GM21390 (cell line): ENCODE data around the gene MDGA2.

Experiments used
- ATAC-seq: cut with Tn5 transposase; IDR thresholded peaks from one replicate; pipeline ENCODE4 v1.9.1; 2021; ENCODE audit not compliant: unreplicated experiment

Gene MDGA2

GRCh38 chr14:47490766-47491165, 184.6 kb downstream of the MDGA2 start:
- ATAC-seq: no peak

DNA sequence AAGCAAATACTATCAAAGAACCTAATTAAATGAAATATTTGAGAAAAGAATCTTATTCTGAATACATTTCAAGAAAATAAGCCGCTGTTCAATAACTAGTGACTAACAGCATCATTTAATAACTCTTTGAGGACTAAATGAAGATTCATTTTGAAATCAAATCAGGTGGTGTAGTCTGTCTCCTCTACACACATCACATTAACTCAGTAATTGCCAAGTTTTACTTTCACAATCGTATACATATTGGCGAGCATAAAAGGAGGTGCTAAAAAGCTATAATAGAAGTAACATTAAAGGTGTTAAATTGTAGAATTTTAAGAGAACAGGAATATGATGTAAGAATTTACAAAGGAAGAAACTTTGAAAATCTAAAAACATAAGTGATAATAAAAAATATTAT, 185.1 kb downstream of the MDGA2 start:
- ATAC-seq: no peak

GRCh38 chr14:47485421-47485820, 190.0 kb downstream of the MDGA2 start:
- ATAC-seq: no peak

GRCh38 chr14:47483449-47483848, 192.0 kb downstream of the MDGA2 start:
- no peak for ATAC-seq

DNA sequence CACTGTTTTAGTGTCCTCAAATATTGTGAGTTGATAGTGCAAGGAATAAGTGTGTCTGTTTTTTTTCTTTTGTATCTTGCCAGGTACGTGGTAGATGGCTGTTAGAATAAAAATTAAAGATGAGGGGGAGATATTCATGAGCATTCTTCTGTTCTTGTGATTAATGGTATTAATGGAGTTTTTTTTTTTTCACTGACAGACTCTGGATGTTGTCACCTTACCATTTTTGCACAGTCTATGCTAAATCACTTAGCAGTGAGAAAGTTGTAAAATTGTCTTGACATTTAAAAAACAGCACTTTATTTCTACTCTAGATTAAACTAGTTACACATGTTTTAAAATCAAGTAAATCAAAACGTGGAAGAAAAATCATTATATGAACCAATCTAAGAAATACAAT, 204.3 kb downstream of the MDGA2 start:
- no peak for ATAC-seq

GRCh38 chr14:47466916-47467315, 208.5 kb downstream of the MDGA2 start:
- ATAC-seq: no peak

DNA sequence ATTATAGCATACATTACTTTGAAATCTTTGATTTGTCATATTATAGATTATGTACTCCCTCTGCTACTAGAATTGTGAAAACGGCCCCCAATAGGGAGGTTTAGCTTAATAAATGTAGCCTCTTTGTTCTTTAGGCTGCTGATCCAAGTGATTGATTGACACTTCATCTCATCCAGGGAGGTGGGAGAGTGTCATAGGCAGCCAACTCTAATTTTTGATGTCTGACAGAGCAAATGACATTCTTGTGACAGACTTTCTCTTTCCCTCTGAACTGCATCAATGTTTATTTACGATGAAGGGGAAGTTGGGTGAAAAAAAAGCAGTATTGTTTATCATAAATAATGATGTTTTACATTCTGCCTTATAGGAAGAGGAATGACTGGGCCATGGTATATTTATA, 221.4 kb downstream of the MDGA2 start:
- no peak for ATAC-seq

- no peak for ATAC-seq
Measured at GRCh38 chr14:47447076-47447475, 228.3 kb downstream of the MDGA2 start.

- no peak for ATAC-seq
Measured at GRCh38 chr14:47442211-47442610, 233.2 kb downstream of the MDGA2 start.

- ATAC-seq: no peak
Measured at GRCh38 chr14:47439953-47440352, 235.5 kb downstream of the MDGA2 start.

GRCh38 chr14:47438650-47439140, 236.7 kb downstream of the MDGA2 start:
- no peak for ATAC-seq

- ATAC-seq: no peak
Measured at GRCh38 chr14:47435331-47435965, 240.0 kb downstream of the MDGA2 start.

DNA sequence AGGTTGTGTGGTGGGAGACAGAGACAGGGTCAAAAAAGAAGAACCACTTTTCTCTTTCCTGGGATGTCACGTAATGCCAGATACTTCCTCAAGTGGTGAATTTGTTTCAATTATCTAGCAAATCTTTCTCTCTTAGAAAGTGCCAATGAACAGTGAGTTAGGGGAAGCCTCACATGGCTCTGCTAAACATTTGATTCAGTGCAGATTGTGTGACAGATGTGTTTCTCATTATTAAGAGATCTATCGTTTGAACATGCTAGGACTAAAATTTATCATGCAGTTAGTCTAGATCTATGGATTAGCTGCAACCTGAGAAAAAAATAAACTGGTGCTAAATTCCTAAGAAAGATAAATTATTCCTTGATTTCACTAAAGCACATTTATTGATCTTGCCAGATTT, 247.8 kb downstream of the MDGA2 start:
- no peak for ATAC-seq

DNA sequence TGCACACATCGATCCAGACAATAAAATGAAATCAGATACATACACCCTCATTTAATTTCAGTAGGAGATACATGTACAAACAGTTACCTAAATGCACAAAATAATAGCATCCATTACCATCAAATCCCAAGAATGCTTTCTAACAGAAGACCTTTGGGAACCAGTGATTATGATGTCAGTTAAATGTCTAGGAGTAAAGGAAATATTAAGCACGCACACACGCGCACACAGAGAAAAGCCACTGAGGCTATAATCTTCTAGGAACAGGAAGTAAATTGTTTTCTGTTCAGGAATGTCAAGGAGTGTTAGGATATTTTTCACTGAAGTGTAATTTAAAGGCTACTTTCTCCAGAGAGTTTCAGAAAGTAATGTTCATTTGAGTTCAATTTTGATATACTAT, 250.1 kb downstream of the MDGA2 start:
- ATAC-seq: no peak

GRCh38 chr14:47422191-47422590, 253.2 kb downstream of the MDGA2 start:
- ATAC-seq: no peak

DNA sequence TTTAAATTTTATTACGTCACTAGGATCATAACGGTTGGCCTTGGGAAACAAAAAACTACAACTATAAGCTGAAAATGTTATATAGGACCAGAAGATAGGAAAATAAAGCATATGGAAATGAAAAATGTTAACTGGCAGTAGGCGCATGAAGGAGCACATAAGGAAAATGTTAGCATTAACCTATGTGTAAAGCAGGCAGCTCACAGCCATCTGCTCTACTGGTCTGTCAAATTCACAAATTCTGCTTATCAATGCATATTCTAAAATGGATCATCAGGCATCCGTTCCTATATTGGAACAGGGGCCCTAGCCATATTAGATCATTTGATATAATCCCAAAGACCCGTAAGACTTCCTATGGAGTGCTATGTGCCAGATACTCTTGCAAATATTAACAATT, 263.9 kb downstream of the MDGA2 start:
- ATAC-seq: no peak

DNA sequence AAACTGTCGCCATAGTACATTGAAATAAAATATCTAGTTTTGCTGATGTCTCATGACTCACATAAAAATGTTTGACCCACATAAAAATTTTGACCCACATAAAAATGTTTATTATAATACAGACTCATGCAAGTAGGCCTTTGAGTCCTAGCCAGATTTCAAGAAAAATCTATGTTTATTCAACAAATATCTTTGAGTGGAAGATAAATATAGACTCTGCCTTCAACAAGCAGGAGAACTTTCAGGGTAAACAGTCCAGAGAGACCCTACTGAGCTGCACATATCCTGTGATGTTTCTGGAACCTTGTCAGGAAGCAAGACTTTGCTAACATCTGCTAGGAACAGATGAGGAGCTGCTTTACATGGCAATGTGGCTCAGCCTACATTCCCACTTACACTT, 283.1 kb downstream of the MDGA2 start:
- no peak for ATAC-seq

GRCh38 chr14:47390831-47391504, 284.4 kb downstream of the MDGA2 start:
- ATAC-seq: no peak

DNA sequence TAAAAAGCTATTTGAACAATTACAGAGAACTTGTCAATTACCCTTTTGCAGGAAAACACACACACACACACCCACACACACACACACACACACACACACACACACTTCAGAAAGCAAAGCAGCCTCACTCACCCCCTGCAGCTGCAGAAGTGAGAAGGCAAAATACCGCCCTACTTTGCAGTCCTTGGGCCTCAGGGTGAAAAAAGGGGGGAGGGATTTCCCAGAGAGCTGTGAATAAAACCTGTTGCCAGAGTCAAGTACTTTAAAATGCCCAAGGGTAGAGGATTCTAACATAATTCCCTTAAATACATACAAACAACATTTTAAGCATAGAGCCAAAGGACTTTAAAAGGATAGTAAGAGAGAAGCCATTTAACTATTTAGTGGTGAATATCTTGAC, 285.9 kb downstream of the MDGA2 start:
- no peak for ATAC-seq

- ATAC-seq: no peak
Measured at GRCh38 chr14:47366006-47366405, 309.4 kb downstream of the MDGA2 start.

DNA sequence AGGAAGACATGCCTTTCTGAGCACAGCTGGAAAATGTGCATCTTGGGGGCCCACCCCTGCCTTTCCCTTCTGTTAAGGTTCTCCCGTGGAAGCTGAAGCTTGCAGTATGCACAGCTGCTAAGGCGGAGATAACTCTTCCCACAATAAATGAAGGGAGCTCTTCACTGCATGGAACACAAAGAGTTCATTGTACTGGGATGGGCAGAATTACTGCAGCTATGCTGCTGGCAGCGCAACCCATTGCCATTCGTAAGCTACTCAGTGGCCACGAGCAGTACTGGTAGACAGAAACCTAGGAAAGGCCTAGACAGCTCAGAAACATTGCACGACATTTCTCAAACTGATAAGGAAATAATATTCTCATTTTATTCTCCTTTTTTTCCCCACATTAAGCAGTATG, 310.2 kb downstream of the MDGA2 start:
- no peak for ATAC-seq

GRCh38 chr14:47353186-47353585, 322.2 kb downstream of the MDGA2 start:
- ATAC-seq: no peak

DNA sequence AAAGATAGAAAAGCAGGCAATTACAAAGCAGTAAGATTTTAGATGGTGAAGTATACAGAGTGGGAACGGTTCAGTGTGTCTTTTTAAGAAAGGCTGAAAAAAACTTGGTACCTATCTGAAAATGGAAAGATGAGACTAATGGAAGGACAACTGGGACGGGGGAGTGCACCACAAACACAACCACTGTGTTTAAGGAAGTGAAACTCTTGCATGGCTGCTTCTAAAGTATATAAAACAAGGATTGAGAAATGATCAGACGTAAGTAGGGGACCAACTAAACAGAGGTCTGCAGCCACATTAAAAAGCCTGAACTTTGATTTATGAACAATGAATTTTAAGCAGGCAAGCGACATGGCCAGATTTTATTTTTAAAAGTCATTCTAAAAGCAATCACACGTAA, 328.6 kb downstream of the MDGA2 start:
- ATAC-seq: no peak
